Activated naive CD4-positive, alpha-beta T cell treated with Interleukin-2 at 50 U/mL for 16 hours (primary cell): ENCODE results near the gene LTBP2.

Experiments
- DNase-seq: peaks from one replicate; pipeline ENCODE4 v3.0.0-alpha.2; 2020

LTBP2 gene

DNA sequence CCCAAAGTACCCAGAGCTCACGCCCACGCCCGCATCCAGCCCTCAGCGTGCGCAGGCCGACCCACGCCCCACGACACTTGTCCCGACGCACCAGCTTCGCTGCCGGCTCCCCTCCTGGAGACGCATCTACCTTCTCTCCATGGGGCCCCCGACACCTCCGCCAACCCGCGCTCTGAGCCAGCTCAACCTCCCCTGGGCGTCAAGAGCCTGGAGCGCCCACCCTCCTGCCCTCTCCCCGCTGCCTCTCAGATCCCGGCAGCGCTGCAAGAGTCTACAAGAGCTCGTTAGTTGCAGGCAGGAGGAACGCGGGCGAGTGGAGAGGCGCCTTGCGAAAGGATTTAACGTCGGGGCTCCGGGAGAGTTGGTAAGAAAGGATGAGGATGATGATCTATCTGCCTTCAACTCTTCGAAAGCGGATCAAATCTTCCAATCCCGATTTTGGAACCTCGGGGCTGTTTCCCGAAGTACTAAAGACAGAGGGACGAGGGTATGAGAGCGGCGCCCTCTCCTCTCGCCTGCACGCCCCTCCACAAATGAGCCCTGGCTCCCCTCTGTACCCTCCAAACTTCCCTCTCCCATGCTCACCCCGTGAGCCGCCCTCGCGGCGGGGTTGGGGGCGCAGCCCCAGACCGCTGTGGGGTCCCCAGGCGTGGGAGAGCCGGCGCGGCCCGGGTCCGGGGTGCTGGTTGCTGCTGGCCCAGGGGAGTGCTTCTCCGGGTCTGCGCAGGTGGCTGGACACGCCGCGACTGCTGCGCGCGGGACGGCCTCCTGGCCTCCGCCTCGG, 979 bp downstream of the LTBP2 start:
- DNase-seq: no peak

DNA sequence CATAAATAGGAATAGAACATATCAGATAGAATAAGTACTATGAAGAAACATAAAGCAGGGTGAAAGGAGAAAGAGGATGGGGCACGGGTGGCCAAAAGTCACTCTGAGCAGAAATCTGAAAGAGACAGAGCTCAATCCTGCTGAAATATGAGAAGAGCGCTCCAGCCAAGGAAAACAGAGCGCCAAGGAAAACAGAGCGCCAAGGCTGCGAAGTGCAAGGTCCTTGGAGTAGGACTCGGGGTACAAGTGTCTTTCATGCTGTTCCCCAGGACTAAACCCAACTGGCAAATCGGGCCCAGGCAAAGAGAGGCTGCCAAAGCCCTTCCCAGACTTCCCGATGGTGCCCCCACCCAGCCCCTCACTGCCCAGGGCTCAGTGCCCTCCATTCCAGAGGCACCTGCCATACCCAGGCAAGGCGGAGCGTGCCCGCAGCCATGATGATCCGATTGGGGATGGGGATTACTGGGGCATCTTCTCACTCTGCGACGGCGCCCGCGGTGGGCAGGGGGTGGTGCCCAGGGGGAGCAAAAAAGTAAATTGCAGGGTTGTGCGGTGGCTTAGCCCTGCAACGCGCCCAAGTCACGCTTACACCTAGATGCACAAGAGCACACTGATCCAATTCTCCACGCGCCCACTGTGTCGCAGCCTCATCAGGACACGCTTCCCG, 1.7 kb downstream of the LTBP2 start:
- DNase-seq: no peak

DNA sequence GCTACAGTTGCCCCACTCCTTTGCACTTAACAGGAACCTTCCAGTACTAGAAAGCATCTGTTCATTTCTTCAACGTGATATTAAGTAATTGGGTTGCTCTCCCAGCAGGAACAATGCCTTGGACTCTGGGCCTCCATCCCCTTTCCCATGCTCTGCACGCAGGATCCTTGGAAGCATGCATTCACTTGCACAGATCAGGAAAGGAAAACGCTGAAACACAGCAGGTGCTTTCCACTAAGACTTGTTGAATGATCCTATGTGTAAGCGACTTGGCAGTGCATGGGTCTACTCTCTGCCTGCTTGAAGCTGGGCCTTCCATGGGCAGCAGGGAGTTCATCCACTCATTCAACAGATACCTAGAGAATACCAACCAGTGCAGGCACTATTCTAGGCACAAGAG, 2.3 kb downstream of the LTBP2 start:
- DNase-seq: no peak

DNA sequence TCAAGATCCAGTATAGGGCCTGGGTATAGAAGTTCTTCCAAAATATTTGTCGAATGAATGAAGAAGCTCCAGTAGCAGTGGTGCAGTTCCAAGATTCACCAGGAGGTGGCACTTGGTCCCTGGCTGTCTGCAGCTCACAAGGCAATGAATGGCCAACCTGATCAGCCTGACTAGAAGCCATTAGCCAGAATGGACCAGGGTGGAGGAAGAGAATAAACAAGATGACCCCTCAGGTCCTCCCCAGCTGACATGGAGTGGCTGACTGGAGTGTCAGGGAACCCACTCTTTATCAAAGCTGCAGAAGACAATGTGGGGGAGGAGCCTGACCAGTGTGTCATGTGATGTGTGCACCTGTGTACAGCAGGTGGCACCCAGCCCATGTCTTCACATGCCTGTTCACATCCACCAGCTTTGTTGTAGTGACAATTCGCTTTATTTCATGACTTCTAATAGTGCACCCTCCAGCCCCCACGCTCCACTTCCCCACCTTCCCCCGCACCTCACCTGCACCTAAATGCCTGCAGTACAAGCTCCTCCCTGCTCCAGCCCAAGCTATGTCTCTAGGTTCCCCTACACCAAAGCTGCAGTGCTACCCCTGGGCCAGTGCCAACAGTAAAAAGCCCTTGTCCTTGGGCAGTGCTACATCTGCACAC, 3.0 kb downstream of the LTBP2 start:
- DNase-seq: peak; percentile 89

DNA sequence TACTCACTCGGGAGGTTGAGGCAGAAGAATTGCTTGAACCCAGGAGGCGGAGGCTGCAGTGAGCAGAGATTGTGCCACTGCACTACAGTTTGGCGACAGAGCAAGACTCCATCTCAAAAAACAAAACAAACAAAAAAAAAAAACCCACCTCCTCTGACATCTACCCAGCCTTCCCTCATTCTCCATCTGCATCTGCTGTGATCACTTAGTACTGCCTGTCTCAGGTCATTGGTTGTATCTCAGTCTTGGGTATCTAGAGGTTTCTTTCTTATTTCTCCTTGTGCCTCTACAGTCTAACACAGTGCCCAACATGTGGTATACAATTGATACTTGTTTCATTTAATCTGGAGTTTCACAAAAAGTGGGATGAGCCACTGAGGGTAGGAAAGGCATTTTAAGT, 5.3 kb downstream of the LTBP2 start:
- DNase-seq: no peak

DNA sequence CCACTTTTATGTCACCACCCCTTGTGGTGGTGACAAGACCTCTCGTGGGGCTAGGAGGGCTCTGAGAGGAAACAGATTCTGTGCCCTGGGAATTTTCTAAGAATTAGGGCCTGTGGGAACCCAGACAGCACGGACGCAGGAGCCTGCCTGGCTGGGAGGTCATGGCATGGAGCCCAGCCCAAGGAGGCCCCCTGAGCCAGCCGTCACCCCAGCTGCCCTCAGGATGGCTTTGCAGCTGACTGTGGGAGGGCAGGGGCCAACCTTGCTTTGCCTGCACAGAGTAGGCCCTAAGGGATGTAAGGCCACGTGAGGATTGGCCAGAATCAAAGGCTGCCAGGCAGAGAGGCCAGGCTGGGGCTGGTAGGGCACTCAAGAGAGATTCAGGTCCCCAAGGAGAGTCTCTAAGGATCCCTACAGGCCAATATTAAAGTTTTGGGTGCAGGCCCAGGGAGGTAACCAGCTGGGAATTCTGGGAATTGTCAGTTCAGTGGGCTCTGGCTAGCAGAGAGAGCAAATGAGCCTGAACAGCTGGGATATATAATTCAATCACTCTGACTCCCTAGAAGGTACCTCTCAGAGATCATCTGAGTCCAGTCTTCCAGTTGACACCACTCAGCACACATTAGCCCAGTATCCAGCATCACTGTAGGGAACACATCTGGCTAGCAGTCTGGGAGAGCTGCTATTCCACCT, 6.4 kb downstream of the LTBP2 start:
- no peak for DNase-seq

DNA sequence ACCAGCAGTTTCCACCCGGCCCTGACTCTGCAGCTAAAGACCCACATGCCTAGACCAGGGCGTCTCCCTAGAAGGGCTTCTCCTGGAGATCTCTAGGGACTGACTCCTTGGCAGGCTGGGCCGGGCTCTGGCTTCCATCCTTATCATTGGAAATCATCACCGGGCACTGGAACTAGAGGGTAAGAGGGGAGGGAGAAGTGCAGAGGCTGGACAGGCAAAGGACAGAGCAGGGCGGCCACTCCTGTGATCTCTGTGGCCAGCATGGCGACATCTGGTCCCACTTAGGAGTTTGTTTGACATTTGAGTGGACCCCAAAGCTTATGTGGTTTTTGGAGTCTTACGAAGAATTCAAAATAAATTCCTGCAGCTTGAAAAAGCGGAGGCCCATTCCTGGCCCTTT, 7.1 kb downstream of the LTBP2 start:
- no peak for DNase-seq

DNA sequence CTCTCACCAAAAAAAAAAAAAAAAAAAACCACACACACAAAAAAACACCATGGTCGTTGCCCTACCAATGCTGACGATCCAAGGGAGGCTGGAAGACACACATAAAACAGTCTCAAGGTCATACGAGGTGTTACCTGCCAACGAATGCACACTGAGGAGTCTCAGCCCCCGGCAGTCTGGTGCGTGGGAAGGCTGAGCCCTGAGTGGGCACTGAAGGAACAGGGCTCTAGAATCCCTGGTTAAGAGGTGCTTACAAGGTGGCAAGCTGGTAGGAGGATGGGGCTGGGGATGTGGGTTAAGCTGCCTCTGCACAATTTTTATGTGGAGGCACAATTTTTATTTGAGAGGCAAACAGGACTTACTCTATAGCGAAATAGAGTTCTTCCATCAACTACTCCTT, 7.9 kb downstream of the LTBP2 start:
- no peak for DNase-seq

DNA sequence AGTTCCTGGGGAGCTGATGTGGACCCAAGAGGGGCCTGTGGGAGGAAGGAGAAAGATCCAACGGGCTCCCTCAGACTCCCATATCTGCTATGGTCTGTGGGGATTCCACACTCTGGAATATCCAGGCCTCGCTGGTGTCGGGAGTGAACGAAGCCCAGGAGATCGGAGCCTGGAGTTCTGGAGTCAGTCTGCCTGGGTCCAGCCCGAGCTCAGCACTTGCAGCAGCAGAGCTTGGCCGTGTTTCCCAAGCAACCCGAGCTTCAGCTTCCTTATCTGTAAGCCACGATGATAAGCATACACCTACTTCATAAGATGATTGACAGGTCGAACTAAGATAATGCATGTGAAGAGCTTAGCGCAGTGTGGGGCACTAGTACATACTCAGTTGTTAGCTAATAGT, 10.1 kb downstream of the LTBP2 start:
- no peak for DNase-seq

DNA sequence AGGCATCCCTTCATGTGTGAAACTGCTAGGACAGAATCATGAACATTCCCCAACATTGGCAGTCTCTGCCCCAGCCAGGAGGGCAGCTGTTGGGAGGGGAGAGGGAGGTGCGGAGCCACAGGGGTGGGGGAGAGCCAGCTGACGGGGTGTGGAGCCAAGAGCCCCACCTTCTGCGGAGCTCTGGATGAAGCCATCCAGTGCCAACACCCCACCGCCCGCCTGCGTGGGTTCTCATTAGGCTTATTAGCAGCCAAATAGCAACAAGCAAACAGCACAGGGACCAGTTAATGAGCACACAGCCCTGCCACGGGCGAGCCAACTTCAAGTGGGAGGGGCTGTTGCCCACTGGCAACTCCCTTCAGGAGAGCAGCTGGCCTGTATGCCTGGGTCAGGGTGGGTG, 12.1 kb downstream of the LTBP2 start:
- no peak for DNase-seq

DNA sequence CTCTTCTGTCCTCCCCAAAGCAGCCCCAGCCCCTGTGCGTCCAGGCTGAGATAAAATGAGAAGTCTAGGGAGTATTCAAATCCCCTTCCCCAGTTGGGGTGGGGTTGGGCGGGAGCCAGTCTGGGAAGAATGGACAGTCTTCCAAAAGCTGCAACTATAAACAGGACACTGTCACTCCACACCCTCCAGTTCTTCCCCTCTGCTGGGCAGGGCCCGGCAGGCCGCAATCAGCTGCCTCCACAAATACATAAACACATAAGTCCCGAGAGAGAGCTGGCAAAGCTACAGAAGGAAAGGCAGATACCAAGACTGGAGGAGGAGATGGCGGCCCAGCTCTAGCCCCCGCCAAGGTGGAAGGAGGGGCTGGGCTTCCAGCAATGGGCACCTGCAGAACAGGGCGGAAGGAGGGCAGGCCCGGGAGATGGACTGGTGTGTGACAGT, 12.7 kb downstream of the LTBP2 start:
- no peak for DNase-seq

DNA sequence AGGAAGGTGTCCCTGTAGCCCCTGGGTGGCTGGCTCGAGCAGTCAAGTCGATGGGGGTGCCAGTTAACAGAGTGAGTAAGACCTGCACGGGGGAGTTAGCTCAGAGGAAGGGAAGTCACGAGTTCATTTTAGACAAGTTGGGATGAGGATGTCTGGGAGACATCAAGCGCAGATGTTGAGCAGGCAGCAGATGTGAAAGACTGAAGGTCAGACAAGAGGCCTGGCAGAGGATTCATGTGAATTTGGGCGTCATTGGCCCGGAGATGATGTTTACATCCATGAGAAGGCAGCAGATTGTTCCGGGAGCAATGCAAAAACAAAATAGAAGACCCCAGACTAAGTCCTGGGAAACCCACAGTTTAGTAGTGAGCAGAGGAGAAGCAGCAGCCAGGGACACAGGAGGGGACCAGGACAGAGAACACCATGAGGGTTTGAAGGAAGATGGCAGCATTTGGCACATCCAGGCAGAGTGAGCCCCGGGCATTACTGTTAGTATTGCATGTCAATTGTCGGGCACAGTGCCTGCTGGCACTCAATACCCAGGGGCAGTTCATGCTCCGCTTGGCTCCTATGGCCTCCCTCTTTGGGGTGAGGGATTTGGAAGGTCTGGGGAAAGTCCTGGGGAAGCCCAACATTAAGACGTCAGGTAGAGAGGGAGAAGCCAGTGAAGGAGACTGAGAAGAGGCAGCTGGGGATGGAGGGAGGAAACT, 15.1 kb downstream of the LTBP2 start:
- DNase-seq: no peak

DNA sequence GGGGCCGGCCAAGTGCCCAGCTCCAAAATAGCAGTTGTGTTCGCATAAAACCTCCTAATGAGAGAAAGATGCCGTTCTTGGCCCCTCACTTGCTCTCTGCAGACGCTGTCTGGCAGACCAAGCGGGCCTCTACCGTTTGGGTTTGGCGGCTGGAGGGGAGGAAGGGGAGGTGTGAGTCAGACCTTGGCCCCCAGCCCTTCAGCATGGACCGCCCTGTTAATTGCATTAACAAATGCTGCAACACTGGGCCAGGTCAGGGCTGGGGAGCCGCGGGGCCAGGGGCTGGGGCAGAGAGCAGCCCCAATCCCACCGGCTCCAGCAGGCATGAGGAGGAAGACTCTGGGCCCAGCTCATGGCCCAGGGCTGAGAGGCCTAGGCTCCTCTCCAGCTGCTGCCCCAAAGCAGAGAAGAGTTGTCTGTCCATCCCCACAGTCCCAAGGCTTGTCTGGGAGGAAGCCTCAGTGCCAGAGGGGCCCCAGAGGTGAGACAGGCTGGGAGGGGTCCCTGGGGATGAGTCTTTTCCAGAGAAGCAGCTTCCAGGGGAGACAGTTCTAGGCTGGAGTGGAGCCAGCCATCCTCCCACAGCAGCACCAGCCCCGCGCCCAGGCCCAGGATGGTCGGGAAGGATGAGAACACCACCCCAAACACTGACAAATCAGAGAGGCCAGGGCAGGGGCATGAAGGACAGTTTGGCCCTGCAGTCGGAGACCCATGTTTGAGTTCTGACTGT, 16.9 kb downstream of the LTBP2 start:
- DNase-seq: no peak

DNA sequence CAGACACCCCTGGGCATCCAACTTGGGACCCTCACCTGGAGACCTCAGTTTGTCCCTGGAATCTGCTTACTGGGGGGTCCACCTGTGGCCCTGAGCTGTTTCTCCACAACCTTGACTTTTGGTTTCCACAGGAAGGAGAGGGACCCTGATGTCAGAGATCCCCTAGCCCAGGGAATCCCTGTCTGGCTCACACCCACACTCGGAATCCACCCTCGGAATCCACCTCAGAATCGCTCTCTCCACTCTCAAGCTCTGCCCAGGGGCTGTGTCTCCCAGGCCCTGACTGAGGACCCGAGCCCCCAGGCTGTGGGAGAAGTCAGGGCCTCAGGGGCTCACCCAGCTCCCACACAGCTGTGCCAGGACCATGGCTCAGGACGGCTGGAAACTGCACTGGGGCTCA, 17.4 kb downstream of the LTBP2 start:
- no peak for DNase-seq

DNA sequence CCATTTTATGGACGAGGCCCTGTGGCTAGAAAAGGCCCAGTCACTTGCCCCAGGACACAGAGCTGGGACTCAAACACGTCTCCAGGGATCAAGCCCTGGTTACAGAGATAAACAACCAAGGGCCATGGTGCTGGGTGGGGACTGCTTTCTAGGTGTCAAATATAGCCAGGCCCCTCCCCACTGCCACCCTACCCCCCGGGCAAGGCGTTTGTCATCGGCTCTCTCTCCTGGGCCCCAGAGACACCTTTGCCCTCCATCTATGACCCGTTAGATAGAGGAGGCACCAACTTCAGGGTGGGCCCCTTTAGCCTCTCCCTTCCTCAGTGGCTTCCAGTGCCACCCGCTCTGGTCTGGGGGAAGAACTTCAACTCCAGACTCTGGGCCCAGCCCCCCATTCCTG, 18.0 kb downstream of the LTBP2 start:
- no peak for DNase-seq

DNA sequence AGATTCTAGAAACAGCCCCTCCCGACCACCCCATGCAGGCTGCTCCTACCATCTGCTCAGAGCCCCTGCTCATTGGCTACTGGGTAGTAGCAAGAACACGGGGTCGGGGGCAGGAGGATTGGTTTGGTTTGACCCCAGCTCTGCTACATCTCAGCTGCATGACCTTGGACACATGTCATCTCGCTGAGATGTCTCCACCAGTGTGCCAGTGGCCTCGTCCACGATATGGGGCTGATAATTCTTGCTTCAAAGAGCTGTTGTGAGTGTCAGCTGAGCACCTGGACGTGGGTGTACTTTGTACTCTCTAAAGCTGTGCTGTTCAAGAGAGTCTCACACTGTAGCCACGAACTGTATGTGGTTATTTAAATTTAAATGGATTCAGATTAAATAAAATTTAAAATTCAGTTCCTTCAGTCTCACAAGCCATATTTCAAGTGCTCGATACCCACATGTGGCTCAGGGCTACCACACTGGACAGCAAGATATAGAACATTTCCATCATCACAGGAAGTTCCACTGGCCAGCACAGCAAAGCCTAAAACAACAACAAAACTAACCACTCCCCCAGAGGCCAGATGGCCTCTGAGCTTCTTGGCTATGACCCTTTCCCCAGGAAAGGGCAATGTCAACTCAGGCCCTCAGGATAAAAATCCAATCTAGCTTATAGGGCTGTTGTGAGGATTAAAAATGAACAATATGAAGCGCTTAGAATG, 18.6 kb downstream of the LTBP2 start:
- no peak for DNase-seq

DNA sequence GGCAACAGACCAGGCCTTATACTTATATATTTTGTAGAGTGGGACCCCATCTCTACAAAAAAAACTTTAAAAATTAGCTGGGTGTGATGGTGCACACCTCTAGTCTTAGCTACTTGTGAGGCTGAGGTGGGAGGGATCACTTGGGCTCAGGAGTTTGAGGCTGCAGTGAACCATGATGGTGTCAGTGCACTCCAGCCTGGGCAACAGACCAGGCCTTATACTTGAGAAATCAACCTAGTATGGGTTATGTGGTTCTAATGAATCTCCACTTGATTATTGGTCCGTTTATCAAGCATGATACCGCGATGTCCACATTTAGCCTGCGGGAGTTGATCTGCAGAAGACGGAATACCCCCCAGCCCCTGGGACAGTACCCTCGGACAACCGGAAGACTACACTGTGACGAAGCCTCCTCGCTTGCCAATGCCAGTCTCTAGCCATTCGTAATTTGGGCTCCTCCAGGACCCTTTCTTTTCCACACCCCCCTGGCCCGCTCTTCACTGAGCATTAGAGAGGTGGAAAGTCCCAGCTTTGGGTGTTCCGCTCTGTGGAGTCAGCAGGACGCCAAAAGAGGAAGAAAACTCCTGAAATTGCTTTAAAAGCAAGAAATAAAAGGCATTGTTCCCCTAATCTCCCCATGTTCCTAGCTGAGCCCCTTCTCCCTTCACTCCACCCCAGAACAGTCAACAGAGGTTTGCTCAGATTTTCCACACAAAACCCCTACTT, 19.4 kb downstream of the LTBP2 start:
- DNase-seq: no peak

DNA sequence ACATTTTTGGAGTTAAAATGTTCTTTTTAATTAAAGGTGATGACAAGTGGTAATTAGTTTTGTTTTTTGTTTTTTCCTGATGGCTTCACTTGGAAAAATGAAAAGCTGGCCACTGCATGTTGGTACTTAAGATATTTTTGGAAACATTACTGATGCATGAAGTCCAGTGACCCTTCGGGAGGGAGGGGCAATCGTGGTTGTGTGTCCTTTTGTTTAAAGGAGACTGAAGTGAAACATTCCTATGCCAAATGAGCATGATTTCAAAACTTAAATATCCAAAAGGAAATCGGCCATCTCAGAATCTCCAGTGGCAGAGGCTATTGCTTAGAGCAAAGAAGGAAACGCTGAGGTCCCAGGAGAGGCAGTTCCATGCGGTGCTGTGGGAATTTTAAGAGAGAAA, 20.1 kb downstream of the LTBP2 start:
- DNase-seq: no peak

DNA sequence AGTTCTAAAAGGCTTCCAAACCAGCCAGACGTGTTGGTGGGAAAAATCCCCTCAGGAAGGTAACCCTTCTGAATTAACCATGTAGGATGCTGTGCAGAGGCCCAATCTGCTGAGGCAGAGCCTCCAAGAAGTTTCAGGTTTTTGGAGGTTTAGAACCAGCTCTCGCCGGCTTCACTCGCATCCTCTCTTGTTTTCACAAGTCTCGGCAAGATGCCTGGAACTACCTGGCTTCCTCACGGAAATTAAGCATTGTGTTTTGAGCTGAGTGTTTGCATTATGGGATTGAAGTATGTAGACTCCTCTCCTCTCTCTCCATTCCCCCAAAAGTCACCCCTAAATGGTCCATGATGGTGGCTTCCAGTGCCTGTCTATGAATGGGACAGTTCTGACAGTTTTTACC, 20.6 kb downstream of the LTBP2 start:
- DNase-seq: no peak

DNA sequence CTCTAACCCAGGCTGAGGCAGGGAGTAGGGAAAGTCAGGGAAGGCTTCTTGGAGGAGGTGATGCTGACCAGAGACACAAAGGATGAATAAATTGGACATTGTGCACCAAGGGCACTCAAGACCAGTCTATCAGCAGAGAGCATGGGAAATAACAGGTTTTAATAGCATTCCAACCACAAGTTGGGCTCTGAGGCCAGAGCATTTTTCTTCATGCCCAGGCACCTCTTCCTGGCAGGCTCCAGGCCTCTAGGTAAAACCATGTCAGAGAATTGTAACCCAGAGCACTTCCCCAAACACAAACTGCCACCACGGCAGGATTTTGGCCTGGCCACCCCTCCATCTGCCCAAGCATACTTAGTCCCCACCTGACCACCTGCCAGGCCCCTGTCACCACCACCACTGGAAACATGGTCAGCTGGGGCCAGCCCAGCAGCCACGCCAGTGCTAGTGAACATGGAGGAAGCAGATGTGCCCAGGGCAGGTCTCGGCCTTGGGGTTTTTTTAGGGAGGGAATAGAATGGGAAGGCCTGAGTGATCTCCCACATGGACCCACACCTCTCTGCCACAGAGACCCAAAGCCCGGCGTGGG, 22.7 kb downstream of the LTBP2 start:
- no peak for DNase-seq

DNA sequence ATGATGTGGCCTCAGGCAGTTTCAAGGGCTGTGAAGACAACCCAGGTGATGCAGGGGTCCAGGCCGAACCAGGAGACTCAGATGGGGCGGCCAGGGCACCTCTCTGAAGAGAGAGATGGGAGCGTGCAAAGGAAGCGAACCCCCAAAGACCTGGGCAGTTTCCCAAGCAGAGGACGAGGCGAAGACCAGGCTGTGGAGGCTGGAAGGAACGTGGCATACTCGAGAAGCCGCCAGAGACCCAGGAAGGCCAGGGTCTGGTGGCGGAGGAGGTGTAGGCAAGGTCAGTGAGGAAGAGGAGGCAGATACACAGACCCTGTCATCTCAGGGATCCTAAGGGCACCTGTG, 24.7 kb downstream of the LTBP2 start:
- no peak for DNase-seq
